GM18502 (cell line): Measurements from ENCODE around the gene AP2S1.
A peak's percentile ranks its signal among the peaks of the same experiment; 100 is the strongest.
"Not testable (repeated sequence)": the region's sequence is repeated elsewhere in the genome, so short reads cannot be mapped to it uniquely, and the experiment has no call there.

Source experiments
- ATAC-seq: cut with Tn5 transposase; IDR thresholded peaks from one replicate; pipeline ENCODE4 v1.9.1; 2021; ENCODE audit warnings: mild to moderate bottlenecking; ENCODE audit not compliant: unreplicated experiment, poor library complexity

AP2S1 gene

DNA sequence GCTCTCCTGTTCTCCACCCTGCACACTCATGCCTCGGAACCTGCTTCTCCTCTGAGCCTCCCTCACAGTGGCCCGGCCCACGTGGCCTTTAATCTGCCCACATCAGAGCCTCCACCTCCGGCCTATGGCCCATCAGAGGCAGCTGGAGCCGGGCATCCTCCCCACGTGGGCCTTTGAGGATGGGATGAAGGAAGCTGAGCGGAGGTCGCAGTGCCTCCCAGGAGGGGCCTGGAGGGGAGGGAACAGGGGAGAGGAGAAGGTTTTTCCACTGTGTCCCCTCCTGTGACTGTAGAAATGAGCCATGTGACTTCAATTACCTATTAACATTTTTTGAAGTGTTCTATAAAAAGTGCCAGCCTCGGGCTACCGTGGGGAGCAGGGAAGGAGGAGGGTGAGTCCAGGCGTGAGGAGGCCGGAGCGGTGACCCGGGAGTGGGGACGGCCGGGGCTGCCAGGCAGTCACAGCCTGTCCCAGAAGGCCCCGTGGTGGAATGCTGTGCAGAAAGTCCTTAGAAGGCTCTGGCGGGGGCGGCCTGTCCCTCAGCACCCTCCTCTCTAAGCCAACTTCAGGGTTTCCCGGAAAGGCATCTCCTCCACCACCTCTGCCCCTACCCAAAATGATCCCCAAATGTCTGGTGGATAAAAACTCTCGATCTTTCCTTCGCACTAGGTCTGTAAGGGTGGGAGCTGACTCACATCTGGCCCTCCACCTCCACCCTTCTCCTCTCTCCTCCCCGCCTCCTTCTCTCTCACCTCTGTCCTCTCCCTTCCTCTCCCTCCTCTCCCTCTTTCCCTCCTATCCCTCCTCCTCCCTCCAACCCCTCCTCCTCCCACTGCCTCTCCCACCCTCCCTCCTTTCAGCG, 37.4 kb downstream of the AP2S1 start:
- no peak for ATAC-seq

DNA sequence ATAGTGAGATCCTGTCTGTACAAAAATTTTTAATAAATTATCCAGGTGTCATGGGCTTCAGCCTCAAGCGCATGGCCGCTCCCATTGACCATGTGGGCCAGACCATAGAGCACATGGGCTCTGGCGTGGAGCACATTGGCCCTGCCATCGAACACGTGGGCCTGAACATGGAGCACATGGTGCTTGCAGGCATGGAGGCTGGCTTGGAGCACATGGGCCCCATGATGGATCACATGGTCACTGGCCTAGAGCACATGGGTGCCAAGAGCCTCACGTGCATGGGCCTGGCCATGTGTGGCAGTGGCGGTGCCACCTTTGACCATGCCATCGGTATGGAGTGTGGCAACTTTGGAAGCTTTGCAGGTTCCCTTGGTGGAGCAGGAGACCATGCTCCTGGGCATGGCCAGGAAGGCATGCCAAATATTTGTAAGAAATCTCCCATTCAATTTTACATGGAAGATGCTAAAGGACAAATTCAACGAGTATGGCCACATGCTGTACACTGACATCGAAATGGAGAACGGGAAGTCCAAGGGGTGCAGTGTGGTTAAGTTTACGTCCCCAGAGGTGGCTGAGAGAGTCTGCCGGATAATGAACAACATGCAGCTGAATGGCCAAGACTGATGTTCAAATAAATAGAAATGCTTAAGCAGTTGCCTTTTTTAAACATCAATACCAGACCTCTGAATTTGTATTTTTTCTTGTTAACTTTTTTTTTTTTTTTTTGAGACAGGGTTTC, 40.9 kb downstream of the AP2S1 start:
- ATAC-seq = no peak

DNA sequence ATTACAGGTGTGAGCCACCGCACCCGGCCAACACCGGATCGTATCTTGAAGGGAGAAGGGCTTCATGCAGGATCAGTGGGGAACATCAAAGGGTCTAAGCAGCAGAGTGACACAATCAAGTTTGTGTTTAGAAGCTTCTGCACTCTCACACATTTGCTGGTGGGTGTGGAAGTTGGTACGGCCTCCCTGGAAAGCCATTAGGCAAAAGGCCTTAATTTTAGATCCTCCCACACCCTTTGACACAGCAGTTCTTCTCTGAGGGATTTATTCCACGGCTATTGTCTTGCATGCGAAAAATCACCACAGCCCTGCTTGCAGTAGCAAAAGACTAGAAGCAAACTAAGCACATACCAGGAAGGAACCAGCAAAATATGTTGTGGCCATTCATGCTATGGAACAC, 44.0 kb downstream of the AP2S1 start:
- no peak for ATAC-seq

DNA sequence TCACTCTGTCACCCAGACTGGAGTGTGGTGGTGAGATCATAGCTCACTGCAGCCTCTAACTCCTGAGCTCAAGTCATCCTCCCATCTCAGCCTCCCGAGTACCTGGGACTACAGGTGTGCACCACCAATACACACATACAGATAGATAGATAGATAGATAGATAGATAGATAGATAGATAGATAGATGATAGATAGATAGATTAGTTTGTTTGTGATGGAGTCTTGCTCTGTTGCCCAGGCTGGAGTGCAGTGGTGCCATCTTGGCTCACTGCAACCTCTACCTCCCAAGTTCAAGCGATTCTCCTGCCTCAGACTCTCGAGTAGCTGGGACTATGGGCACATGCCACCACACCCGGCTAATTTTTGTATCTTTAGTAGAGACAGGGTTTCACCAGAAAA, 46.2 kb downstream of the AP2S1 start:
- ATAC-seq = not testable (repeated sequence)

GRCh38 chr19:46803555-46803954, 47.1 kb downstream of the AP2S1 start:
- no peak for ATAC-seq

DNA sequence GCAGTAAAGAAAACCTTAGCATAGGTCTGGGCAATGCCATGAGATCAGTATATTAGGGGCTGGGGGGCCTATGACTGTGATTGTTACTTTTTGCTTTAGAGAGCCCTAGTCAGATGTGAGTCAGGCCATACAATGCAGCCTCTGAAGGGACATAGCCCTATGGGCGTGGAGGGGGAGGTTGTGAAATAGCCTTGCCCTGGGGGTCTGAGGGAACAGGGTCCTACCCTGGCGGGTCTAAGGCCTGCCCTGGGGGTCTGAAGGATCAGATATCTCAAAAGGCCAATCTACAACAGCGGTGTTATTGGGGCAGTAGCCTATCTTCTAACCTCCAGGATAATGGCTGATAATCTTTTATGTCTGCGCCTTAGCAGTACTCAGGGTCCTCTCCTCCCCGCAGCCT, 48.5 kb downstream of the AP2S1 start:
- no peak for ATAC-seq

- ATAC-seq = no peak
Measured at GRCh38 chr19:46798713-46799112, 51.9 kb downstream of the AP2S1 start.

- no peak for ATAC-seq
Measured at GRCh38 chr19:46797881-46798280, 52.8 kb downstream of the AP2S1 start.

- no peak for ATAC-seq
Measured at GRCh38 chr19:46791944-46792343, 58.7 kb downstream of the AP2S1 start.

DNA sequence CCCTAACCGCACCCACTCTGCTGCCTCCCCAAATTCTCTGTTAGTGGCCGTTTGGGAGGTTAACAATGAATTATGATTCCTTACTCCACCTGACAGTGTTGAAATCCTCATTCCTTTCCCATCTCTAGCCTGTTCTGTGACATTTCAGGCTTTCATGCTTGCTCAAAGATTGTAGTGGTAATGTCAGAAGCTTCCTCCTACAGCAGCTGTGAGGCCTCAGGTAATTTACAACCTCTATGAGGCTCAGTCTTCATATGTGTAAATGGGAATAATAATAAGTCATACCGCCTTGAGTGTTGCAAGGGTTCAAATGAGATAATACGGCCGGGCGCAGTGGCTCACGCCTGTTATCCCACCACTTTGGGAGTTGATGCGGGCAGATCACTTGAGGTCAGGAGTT, 61.3 kb downstream of the AP2S1 start:
- no peak for ATAC-seq

GRCh38 chr19:46788968-46789338, 61.7 kb downstream of the AP2S1 start:
- no peak for ATAC-seq

DNA sequence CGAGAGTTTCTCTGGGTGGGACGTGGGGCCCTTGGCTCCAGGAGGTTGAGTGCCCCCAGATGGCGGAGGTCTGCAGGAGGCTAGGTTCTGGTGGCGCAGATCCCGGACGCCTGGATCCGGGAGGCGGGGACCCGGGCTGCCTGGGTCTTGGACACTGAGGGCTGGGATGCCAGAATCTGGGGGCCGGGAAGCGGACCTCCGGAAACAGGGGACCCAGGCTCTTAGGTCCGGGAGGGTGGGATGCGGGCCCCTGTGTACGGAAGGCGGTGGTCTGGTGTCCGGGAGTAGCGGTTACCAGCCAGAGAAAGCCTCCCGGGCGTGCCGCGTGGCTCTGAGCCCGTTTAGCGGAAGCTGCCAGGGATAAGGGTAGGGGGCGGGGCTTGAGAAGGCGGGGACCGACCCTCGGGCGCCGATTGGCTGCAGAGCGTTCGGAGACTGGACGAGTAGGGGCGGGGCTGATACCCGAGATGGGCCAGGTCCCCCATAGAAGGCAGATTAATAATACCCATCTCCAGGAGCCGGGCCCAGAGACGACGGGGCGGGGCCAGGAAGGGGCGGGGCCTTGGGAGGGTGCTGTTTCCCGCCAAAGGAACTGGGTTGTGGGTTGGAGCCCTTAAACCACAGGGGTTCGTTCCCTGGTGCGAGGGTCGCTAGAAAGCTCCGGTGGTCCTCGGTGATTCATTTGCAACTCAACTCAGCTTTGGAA, 62.2 kb downstream of the AP2S1 start, which contains the start of gene SLC1A5:
TSS of gene SLC1A5 (minus strand) at position 333 of the 706 bp plus-strand sequence. CDS start 629 bp downstream, outside the sequence.
- peak; percentile 59 for ATAC-seq
